RKO (cell line): Measurements from ENCODE around the gene NPHP4.
"Not testable (repeated sequence)": the region's sequence is repeated elsewhere in the genome, so short reads cannot be mapped to it uniquely, and the experiment has no call there.

Source experiments
- DNase-seq: peaks from one replicate; pipeline ENCODE4 v3.0.0-alpha.2; 2016; ENCODE audit warnings: low spot score

Gene NPHP4

GRCh38 chr1:5934058-5934884 lies 58.0 kb downstream of the NPHP4 start:
- DNase-seq = no peak

- no peak for DNase-seq
These were observed 58.6 kb downstream of the NPHP4 start for GRCh38 chr1:5933676-5934057.

GRCh38 chr1:5933050-5933449 lies 59.2 kb downstream of the NPHP4 start:
- no peak for DNase-seq

GRCh38 chr1:5928714-5929400 lies 63.4 kb downstream of the NPHP4 start:
- DNase-seq = no peak

GRCh38 chr1:5927506-5928370 lies 64.5 kb downstream of the NPHP4 start:
- DNase-seq = no peak

GRCh38 chr1:5926686-5927435 lies 65.4 kb downstream of the NPHP4 start:
- no peak for DNase-seq

- DNase-seq = not testable (repeated sequence)
These were observed 69.4 kb downstream of the NPHP4 start for GRCh38 chr1:5922700-5923330.

GRCh38 chr1:5921671-5922070 lies 70.6 kb downstream of the NPHP4 start:
- DNase-seq = no peak

GRCh38 chr1:5921129-5921528 lies 71.1 kb downstream of the NPHP4 start:
- DNase-seq = no peak

GRCh38 chr1:5920201-5920600 lies 72.0 kb downstream of the NPHP4 start:
- no peak for DNase-seq

GRCh38 chr1:5918275-5918649 lies 74.0 kb downstream of the NPHP4 start:
- DNase-seq = no peak

- no peak for DNase-seq
These were observed 74.5 kb downstream of the NPHP4 start for GRCh38 chr1:5917591-5918274.

- DNase-seq = no peak
These were observed 75.0 kb downstream of the NPHP4 start for GRCh38 chr1:5917281-5917590.

GRCh38 chr1:5916572-5917280 lies 75.5 kb downstream of the NPHP4 start:
- no peak for DNase-seq

- DNase-seq = peak; percentile 52
These were observed 76.3 kb downstream of the NPHP4 start for GRCh38 chr1:5915587-5916571.

GRCh38 chr1:5914676-5915365 lies 77.4 kb downstream of the NPHP4 start:
- DNase-seq = no peak

GRCh38 chr1:5913876-5914275 lies 78.3 kb downstream of the NPHP4 start:
- no peak for DNase-seq

GRCh38 chr1:5913078-5913845 lies 79.0 kb downstream of the NPHP4 start:
- no peak for DNase-seq
